IMR-90 (cell line): ENCODE results near the gene PAX8.

ENCODE experiments used
- BHLHE40 ChIP-seq: fragments of 150-350 bp; IDR thresholded peaks from 2 replicates; pipeline ENCODE4 v1.6.1; 2016; ENCODE audit warnings: mild to moderate bottlenecking, low read depth, low read length
- CHD1 ChIP-seq: IDR thresholded peaks from 2 replicates; pipeline ENCODE4 v1.6.1; 2012; ENCODE audit warnings: low read depth, low read length, improper control_type of control experiment
- CTCF ChIP-seq: conservative IDR thresholded peaks from 2 replicates; pipeline ENCODE4 v1.5.1; 2012; ENCODE audit warnings: mild to moderate bottlenecking, low read depth, low read length, improper control_type of control experiment
- FOS ChIP-seq: fragments of 150-350 bp; IDR thresholded peaks from 2 replicates; pipeline ENCODE4 v1.6.1; 2016; ENCODE audit warnings: low read depth, low read length
- MXI1 ChIP-seq: IDR thresholded peaks from 2 replicates; pipeline ENCODE4 v1.6.1; 2012; ENCODE audit warnings: low read depth, mild to moderate bottlenecking, low read length, moderate library complexity, borderline replicate concordance
- NFE2L2 ChIP-seq: fragments of 150-350 bp; IDR thresholded peaks from 2 replicates; pipeline ENCODE4 v1.6.1; 2016; ENCODE audit warnings: low read depth, mild to moderate bottlenecking, low read length
- POLR2A ChIP-seq: IDR thresholded peaks from 2 replicates; pipeline ENCODE4 v1.6.1; 2012; ENCODE audit warnings: mild to moderate bottlenecking, low read depth, low read length
- RFX5 ChIP-seq: IDR thresholded peaks from 2 replicates; pipeline ENCODE4 v1.8.0; 2012; ENCODE audit warnings: low read depth, mild to moderate bottlenecking, low read length, moderate library complexity
- USF2 ChIP-seq: fragments of 150-350 bp; IDR thresholded peaks from 2 replicates; pipeline ENCODE4 v1.6.1; 2017; ENCODE audit warnings: mild to moderate bottlenecking, antibody characterized with exemption, low read length, low read depth

GRCh38 chr2:113234721-113235346 is 43.9 kb downstream of the PAX8 start:
- TF ChIP-seq FOS, result no peak
- no peak for TF ChIP-seq POLR2A
- no peak for TF ChIP-seq CTCF
- TF ChIP-seq RFX5, result no peak
- no peak for TF ChIP-seq MXI1
- no peak for TF ChIP-seq CHD1
- TF ChIP-seq NFE2L2, result no peak
- TF ChIP-seq USF2, result no peak
- no peak for TF ChIP-seq BHLHE40
